ENCODE results near the gene FARSB. TPM values are rescaled to one million over a fixed set of nuclear protein-coding genes. Genes with fewer than 3 reads are reported as not detected.

FARSB gene
- total RNA-seq, 1 donor = 25.9 TPM

- H3K4me3 ChIP-seq (ENCODE audit: low read depth, low read length) = no peak overlapping the region
- no peak for TF ChIP-seq CTCF (IDR thresholded peaks at IDR 0.05; ENCODE audit: insufficient read depth, low read depth, low read length)
- no peak for DNase-seq (ENCODE audit: low read depth)
Measured at GRCh38 chr2:222669353-222669752, 13.5 kb upstream of the FARSB start.

GRCh38 chr2:222668494-222669154, 12.7 kb upstream of the FARSB start:
- no peak for TF ChIP-seq CTCF (IDR thresholded peaks at IDR 0.05; ENCODE audit: insufficient read depth, low read depth, low read length)
- no peak for DNase-seq (ENCODE audit: low read depth)
- H3K4me3 ChIP-seq (ENCODE audit: low read depth, low read length) = no peak overlapping the region

GRCh38 chr2:222663479-222663878, 7.6 kb upstream of the FARSB start:
- no peak for DNase-seq (ENCODE audit: low read depth)
- TF ChIP-seq CTCF (IDR thresholded peaks at IDR 0.05; ENCODE audit: insufficient read depth, low read depth, low read length) = no peak
- H3K4me3 ChIP-seq (ENCODE audit: low read depth, low read length) = no peak overlapping the region

GRCh38 chr2:222656526-222657446, 894 bp upstream of the FARSB start:
- TF ChIP-seq CTCF (IDR thresholded peaks at IDR 0.05; ENCODE audit: insufficient read depth, low read depth, low read length) = no peak
- no peak for DNase-seq (ENCODE audit: low read depth)
- H3K4me3 ChIP-seq (ENCODE audit: low read depth, low read length) = peak overlapping the region; percentile 99

- no peak for TF ChIP-seq CTCF (IDR thresholded peaks at IDR 0.05; ENCODE audit: insufficient read depth, low read depth, low read length)
- H3K4me3 ChIP-seq (ENCODE audit: low read depth, low read length) = no peak overlapping the region
- DNase-seq (ENCODE audit: low read depth) = no peak
Measured at GRCh38 chr2:222653280-222653679, 2.6 kb downstream of the FARSB start.

GRCh38 chr2:222652491-222653255, 3.2 kb downstream of the FARSB start:
- DNase-seq (ENCODE audit: low read depth) = no peak
- no peak overlapping the region for H3K4me3 ChIP-seq (ENCODE audit: low read depth, low read length)
- TF ChIP-seq CTCF (IDR thresholded peaks at IDR 0.05; ENCODE audit: insufficient read depth, low read depth, low read length) = no peak
